Limb (tissue), 2 donors: Measurements from ENCODE around the gene AGRN.
A peak's percentile ranks its signal among the peaks of the same experiment; 100 is the strongest.

ENCODE experiments used
- DNase-seq, 2 donors: peaks; one replicate each; pipeline ENCODE4 v3.0.0-alpha.2; 2016; ENCODE audit errors: extremely low spot score in 2 of 2

AGRN gene

GRCh38 chr1:1035291-1035943 is 15.5 kb downstream of the AGRN start:
- DNase-seq: no peak

- no peak for DNase-seq
These were observed 17.7 kb downstream of the AGRN start for GRCh38 chr1:1037366-1038327.

GRCh38 chr1:1038694-1039093 is 18.8 kb downstream of the AGRN start:
- no peak for DNase-seq

DNA sequence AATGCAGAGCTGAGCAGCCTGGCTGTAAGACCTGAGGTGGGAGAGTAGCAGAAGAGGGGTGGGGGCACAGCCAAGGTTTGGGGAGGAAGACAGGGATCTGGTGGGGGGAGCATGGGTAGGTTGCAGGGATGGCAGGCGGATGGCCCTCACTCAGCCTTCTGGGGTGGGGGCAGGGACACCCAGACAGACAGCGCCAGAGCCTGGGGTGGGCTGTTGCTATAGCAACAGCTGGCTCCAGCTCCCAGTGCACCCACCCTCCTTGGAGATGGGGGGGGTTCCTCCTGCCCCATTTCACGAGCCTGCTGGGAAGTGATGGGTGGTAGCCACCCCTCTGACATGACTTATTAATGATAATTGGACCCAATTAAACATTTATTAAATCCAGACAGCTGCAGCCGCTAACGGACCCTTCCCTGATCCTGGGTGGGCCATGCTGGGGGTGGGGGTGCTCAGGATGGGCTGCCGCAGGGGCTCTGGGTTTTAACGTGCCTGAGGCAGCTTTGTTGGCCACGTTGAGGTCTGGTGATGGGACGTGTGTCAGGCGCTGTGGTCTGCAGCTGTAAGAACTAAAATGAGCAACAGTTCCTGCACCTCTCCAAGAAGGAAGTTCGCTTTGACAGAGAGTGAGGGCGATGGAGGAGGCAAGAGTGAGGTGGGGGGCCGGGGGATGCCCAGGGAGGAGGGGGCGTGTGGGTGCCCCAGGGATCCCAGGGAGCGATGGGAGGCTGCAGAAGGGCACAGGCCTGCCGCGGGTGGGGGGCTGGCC is 19.4 kb downstream of the AGRN start:
- DNase-seq: no peak

DNA sequence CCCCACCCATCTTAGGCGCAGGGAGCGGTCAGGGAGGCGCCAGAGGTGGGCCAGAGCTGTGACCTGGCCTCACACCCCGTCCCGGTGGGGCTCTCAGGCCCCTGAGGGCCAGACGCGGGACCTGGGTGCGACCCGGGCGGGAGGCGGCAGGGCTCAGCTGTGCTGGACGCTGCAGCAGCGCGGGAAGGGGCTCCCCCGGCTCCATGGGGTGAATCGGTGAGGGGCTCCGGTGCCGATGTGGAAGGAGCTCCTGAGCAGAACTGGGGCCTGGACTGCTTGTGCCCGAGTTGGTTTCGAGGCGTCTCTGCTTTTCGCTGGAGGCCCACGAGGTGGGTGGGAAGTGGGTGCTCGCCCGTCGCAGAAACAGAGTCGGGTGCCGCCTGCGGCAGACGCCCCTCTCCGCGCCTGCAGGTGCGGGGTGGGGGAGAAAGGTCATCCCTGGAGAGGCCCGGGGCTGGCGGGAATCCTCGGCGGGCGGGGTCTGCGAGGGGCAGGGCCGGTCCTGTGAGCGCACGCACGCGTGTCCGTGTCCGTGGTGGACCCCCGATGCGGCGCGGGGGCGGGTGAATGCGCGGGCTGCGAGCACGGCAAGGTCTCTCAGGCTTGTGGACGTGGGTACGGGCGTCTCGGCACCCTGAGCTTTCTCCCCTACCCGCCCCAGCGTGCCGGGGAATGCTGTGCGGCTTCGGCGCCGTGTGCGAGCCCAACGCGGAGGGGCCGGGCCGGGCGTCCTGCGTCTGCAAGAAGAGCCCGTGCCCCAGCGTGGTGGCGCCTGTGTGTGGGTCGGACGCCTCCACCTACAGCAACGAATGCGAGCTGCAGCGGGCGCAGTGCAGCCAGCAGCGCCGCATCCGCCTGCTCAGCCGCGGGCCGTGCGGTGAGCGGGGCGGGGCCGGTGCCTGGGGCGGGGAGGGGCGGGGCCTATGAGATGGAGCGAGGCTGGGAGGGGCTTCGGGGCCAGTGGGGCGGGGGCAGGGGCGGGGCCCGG is 20.4 kb downstream of the AGRN start:
- DNase-seq: peak; percentile 75 to 91

GRCh38 chr1:1041092-1041523 is 21.2 kb downstream of the AGRN start:
- DNase-seq: no peak

- no peak for DNase-seq
These were observed 22.0 kb downstream of the AGRN start for GRCh38 chr1:1041873-1042272.

GRCh38 chr1:1042835-1043234 is 22.9 kb downstream of the AGRN start:
- no peak for DNase-seq

GRCh38 chr1:1043411-1043810 is 23.5 kb downstream of the AGRN start:
- no peak for DNase-seq

DNA sequence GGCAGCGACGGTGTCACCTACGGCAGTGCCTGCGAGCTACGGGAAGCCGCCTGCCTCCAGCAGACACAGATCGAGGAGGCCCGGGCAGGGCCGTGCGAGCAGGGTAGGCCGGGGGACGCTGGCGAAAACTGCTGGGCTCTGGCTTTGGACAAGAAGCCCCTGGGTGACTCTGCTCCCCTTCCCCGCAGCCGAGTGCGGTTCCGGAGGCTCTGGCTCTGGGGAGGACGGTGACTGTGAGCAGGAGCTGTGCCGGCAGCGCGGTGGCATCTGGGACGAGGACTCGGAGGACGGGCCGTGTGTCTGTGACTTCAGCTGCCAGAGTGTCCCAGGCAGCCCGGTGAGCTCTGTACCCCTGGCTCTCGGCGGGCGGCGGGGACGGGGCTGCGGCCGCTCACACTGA is 24.0 kb downstream of the AGRN start:
- no peak for DNase-seq

DNA sequence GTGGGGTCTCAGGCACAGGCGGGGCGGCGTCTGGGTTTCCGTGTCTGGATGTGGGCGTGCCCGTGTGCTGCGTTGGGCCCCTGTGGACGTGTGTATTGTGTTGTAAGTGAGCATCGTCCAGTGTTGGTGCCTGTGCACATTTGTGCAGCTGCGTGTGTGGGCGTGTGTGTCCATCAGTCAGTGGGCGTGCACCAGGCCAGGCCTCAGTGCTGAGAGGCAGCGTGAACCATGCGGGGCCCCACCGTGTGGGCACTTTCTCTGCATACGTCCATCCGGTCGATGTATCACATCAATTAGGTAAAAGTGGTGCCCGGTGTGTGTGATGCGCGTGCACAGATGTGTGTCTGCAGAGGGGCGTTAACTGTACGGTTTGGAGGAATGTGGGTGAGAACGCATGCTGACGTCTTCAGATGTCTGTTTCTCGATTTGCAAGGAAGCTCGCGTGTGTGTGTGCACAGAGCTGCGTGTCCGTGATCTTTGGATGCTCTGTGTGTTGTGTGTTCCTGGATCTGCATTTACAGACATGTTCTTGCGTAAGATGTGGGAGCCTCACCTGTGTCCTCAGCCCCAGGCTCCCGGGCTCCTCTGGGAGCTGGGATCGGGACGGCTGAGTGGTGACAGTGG is 24.6 kb downstream of the AGRN start:
- DNase-seq: no peak

- DNase-seq: no peak
These were observed 25.2 kb downstream of the AGRN start for GRCh38 chr1:1045129-1045528.

GRCh38 chr1:1046243-1046642 is 26.3 kb downstream of the AGRN start:
- no peak for DNase-seq

DNA sequence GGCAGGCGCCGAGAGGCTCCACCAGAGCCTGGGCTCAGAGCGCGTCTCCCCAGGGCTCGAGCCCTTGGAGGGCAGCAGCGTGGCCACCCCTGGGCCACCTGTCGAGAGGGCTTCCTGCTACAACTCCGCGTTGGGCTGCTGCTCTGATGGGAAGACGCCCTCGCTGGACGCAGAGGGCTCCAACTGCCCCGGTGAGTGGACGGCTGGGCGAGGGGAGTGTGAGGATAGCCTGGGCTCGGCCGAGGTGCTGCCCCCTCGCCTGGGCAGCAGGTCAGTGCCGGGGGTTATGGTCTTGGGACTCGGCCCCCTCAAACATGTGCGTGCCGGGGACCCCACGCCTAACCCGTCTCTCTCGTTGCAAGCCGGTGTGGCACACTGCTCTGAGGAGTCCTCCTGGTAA is 26.8 kb downstream of the AGRN start:
- DNase-seq: no peak

DNA sequence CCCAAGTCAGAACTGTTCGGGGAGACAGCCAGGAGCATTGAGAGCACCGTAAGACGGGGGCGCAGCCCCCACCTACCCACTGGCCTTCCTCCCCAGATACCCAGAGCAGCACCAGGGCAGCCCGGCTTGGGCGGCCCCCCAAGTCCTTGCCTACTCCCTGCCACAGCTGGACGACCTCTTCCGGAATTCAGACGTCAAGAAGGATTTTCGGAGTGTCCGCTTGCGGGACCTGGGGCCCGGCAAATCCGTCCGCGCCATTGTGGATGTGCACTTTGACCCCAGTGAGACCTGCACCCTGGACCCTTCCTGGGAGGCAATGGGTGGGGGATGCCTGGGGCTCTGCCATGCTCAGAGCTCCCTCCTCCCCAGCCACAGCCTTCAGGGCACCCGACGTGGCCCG is 27.5 kb downstream of the AGRN start:
- no peak for DNase-seq

DNA sequence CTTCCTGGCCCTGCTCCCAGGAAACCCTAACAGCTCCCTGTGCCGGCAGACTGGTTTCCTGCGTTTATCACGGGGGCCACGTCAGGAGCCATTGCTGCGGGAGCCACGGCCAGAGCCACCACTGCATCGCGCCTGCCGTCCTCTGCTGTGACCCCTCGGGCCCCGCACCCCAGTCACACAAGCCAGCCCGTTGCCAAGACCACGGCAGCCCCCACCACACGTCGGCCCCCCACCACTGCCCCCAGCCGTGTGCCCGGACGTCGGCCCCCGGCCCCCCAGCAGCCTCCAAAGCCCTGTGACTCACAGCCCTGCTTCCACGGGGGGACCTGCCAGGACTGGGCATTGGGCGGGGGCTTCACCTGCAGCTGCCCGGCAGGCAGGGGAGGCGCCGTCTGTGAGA is 28.0 kb downstream of the AGRN start:
- DNase-seq: no peak

DNA sequence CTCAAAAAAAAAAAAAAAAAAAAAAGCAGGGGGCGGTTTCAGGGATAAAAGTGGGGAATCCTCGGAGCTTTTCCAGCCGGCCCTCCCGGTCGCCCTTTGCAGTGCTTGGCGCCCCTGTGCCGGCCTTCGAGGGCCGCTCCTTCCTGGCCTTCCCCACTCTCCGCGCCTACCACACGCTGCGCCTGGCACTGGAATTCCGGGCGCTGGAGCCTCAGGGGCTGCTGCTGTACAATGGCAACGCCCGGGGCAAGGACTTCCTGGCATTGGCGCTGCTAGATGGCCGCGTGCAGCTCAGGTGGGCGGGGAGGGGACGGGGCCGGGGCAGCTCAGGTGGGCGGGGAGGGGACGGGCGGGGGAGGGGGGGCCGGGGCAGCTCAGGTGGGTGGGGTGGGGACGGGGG is 28.8 kb downstream of the AGRN start:
- no peak for DNase-seq

GRCh38 chr1:1049318-1050165 is 29.6 kb downstream of the AGRN start:
- no peak for DNase-seq

DNA sequence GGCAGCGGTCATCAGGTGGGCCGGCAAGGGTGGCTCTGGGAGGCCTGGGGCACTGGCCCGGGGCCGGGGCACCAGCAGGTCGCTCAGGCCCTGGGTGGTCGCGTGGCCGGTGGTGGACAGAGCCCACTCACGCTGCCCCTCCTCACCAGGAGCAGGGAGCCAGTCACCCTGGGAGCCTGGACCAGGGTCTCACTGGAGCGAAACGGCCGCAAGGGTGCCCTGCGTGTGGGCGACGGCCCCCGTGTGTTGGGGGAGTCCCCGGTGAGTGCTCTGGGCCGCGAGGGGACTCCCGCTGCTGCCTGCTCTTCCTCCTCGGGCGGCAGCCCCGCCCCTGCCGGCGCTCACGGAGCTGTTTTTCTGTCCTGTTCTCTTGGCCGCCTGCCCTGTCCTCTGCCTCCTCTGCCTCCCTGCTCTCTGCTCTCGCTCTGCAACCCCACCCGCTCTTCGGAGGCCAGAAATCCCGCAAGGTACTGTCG is 30.7 kb downstream of the AGRN start:
- DNase-seq: no peak
